ENCODE results near the gene CARD10. TPM values are rescaled to one million over a fixed set of nuclear protein-coding genes. Genes with fewer than 3 reads are reported as not detected.

CARD10 gene
- total and polyA plus RNA-seq, 2 of the 8 experiments (the other 6 are each of a cell fraction or from before 2014, with no cell fraction given), result 13.5 to 14.4 TPM

- ChIA-PET CTCF (ENCODE audit: partially characterized antibody) (interaction anchor here (1.1 to 7.3 kb wide), 2 partner anchors 10 to 44 kb away, joined by 3 to 45 read pairs; no protein-coding TSS in a partner anchor), POLR2A (ENCODE audit: partially characterized antibody) (no interaction called here)
- H3K27ac ChIP-seq (ENCODE audit: low read depth, low read length), result no peak overlapping the region
- no peak overlapping the region for H3K4me2 ChIP-seq (ENCODE audit: insufficient read depth in 1 of 2, low read depth in 2 of 2, low read length in 2 of 2)
- no peak overlapping the region for H3K56ac ChIP-seq (replicated peaks; ENCODE audit: insufficient read length, low read depth, low read length)
- 92% methylated on average over 2 of the region's 3 CpGs; no CpG with 5 or more reads in 1 of the 2 experiments for WGBS, 2 experiments (ENCODE audit: extremely low coverage in 1 of 2, insufficient coverage in 1 of 2, insufficient read length in 1 of 2, insufficient replicate concordance in 2 of 2, low coverage in 1 of 2, low lambda C conversion rate in 2 of 2, missing lambda C conversion rate in 1 of 2)
- H3K36me3 ChIP-seq (ENCODE audit: control insufficient read depth in 2 of 4, insufficient read depth in 4 of 4, low read length in 3 of 4), result no peaks in the 10 kb centered on the region; a peak in 2 of 8 replicates
- no peak overlapping the region for H3K18ac ChIP-seq (ENCODE audit: extremely low read depth, low read length)
- FAIRE-seq (no peak), DNase-seq (ENCODE audit: low read depth in 1 of 2, low spot score in 2 of 2) (no peak)
- H3K27me3 ChIP-seq (replicated peaks in 1 of 4; ENCODE audit: control insufficient read depth in 3 of 4, extremely low read depth in 1 of 4, insufficient read depth in 3 of 4, low read length in 3 of 4), result no peaks in the 10 kb centered on the region; a peak in 1 of 7 replicates
- no peak overlapping the region for H3K14ac ChIP-seq (ENCODE audit: insufficient read length)
- H2AK5ac ChIP-seq (ENCODE audit: low read depth, low read length), result no peak overlapping the region
- no peak overlapping the region for H2BK5ac ChIP-seq (ENCODE audit: low read depth, low read length)
- H4K5ac ChIP-seq (ENCODE audit: insufficient read length, low read depth, low read length), result no peak overlapping the region
- H3K23me2 ChIP-seq (ENCODE audit: low read depth, low read length), result no peaks in the 10 kb centered on the region
- H4K20me1 ChIP-seq (replicated peaks in 1 of 2; ENCODE audit: control insufficient read depth in 1 of 2, insufficient read depth in 2 of 2, low read length in 2 of 2), result no peaks in the 10 kb centered on the region
- no peak overlapping the region for H3K4me3 ChIP-seq (ENCODE audit: extremely low read depth in 1 of 4, insufficient read depth in 2 of 4, low read depth in 3 of 4, low read length in 4 of 4)
- H3K79me2 ChIP-seq (ENCODE audit: control insufficient read depth in 1 of 2, insufficient read depth in 2 of 2, low read length in 2 of 2), result no peaks in the 10 kb centered on the region
- H3K4ac ChIP-seq (replicated peaks; ENCODE audit: insufficient read length, low read depth, low read length), result no peak overlapping the region
- H4K91ac ChIP-seq (replicated peaks; ENCODE audit: insufficient read length, low read length), result no peak overlapping the region
- H3K4me1 ChIP-seq (replicated peaks in 1 of 4; ENCODE audit: control insufficient read depth in 3 of 4, insufficient read depth in 4 of 4, low read length in 3 of 4), result peaks cover 0 to 19% (median 9%) of the 10 kb centered on the region in 4 experiments; a peak in 5 of 7 replicates
- H3K79me1 ChIP-seq (ENCODE audit: low read depth, low read length), result no peaks in the 10 kb centered on the region
- no peak overlapping the region for H2BK120ac ChIP-seq (replicated peaks; ENCODE audit: low read depth, low read length)
- H3K9me3 ChIP-seq (ENCODE audit: insufficient read depth in 2 of 2, low read depth in 1 of 2, low read length in 1 of 2), result no peaks in the 10 kb centered on the region
- no peak overlapping the region; the same call in 1 of the 2 replicates for H4K8ac ChIP-seq (ENCODE audit: extremely low read depth, insufficient read depth, low read length)
- no peak overlapping the region for H2BK15ac ChIP-seq (ENCODE audit: low read length)
- H3K9ac ChIP-seq (replicated peaks in 1 of 4; ENCODE audit: extremely low read depth in 1 of 4, low read depth in 3 of 4, low read length in 3 of 4), result no peak overlapping the region
- H2BK12ac ChIP-seq (ENCODE audit: low read depth, low read length), result no peak overlapping the region
- peak overlapping the region; percentile 18; the same call in 1 of the 2 replicates for H2BK20ac ChIP-seq (ENCODE audit: low read length)
- no peak overlapping the region for H2AFZ ChIP-seq (ENCODE audit: low read length)
- H3K23ac ChIP-seq (ENCODE audit: insufficient read length), result no peak overlapping the region
- TF ChIP-seq EGR1 (IDR thresholded peaks at IDR 0.05; ENCODE audit: borderline replicate concordance, low read depth, low read length) (no peak), RBBP5 (IDR thresholded peaks at IDR 0.05; ENCODE audit: borderline replicate concordance, low read depth, low read length) (no peak), NANOG (IDR thresholded peaks at IDR 0.05; ENCODE audit: insufficient read depth, low read depth, low read length, poor library complexity, severe bottlenecking) (no peak), ATF2 (IDR thresholded peaks at IDR 0.05; ENCODE audit: low read length) (no peak), HDAC6 (IDR thresholded peaks at IDR 0.05; ENCODE audit: low read depth, low read length) (no peak), CBX5 (IDR thresholded peaks at IDR 0.05; ENCODE audit: low read depth, low read length) (no peak), CHD2 (IDR thresholded peaks at IDR 0.05; ENCODE audit: low read length) (no peak), RFX5 (IDR thresholded peaks at IDR 0.05; ENCODE audit: borderline replicate concordance, low read depth, low read length) (no peak), SP1 (IDR thresholded peaks at IDR 0.05; ENCODE audit: low read depth, low read length) (no peak), KDM1A (IDR thresholded peaks at IDR 0.05; ENCODE audit: borderline replicate concordance, low read length) (no peak), SIRT6 (IDR thresholded peaks at IDR 0.05; ENCODE audit: low read length) (no peak), KDM4A (IDR thresholded peaks at IDR 0.05; ENCODE audit: low read depth, low read length, severe bottlenecking) (no peak), MAFK (IDR thresholded peaks at IDR 0.05; ENCODE audit: low read depth, low read length) (no peak)
These were observed 16.0 kb downstream of the CARD10 start for GRCh38 chr22:37503183-37503683.
